Liver (tissue), 9 donors: ENCODE measurements around the gene STK39. TPM values are rescaled to one million over a fixed set of nuclear protein-coding genes. Genes with fewer than 3 reads are reported as not detected.

Experiments used
- DNase-seq: peaks from one replicate; pipeline ENCODE4 v3.0.0-alpha.2; 2017; ENCODE audit warnings: low spot score
- H3K27ac ChIP-seq, 2 donors: one replicate each; pipeline ENCODE4 v1.7.0; 2013; ENCODE audit warnings: inconsistent platforms in 2 of 2, low read length in 2 of 2, control low read depth in 1 of 2, low read depth in 1 of 2, mild to moderate bottlenecking in 1 of 2
- H3K27me3 ChIP-seq, 4 donors: one replicate each; pipeline versions ENCODE4 v1.6.1 to v1.7.0; 2013; ENCODE audit warnings: low read length in 3 of 4, inconsistent platforms in 1 of 4, mild to moderate bottlenecking in 1 of 4, moderate library complexity in 1 of 4; ENCODE audit not compliant: control insufficient read depth in 4 of 4, insufficient read depth in 4 of 4
- H3K36me3 ChIP-seq, 4 donors: one replicate each; pipeline versions ENCODE4 v1.6.1 to v1.7.0; 2013; ENCODE audit warnings: low read length in 3 of 4, mild to moderate bottlenecking in 3 of 4, low read depth in 1 of 4, moderate library complexity in 1 of 4; ENCODE audit not compliant: control insufficient read depth in 4 of 4, insufficient read depth in 3 of 4
- H3K4me1 ChIP-seq, 4 donors: one replicate each; pipeline versions ENCODE4 v1.6.1 to v1.7.0; 2013; ENCODE audit warnings: low read length in 3 of 4, mild to moderate bottlenecking in 3 of 4, moderate library complexity in 1 of 4; ENCODE audit not compliant: control insufficient read depth in 4 of 4, insufficient read depth in 4 of 4
- H3K4me3 ChIP-seq, 3 donors: one replicate each; pipeline versions ENCODE4 v1.6.1 to v1.7.0; 2013; ENCODE audit warnings: low read length in 3 of 3, control low read depth in 1 of 3, low read depth in 1 of 3, mild to moderate bottlenecking in 1 of 3
- H3K9ac ChIP-seq, 2 donors: one replicate each; pipeline ENCODE4 v1.7.0; 2013; ENCODE audit warnings: low read length in 2 of 2, mild to moderate bottlenecking in 2 of 2, moderate library complexity in 2 of 2, control low read depth in 1 of 2, low read depth in 1 of 2
- H3K9me3 ChIP-seq, 4 donors: one replicate each; pipeline versions ENCODE4 v1.6.1 to v1.7.0; 2013; ENCODE audit warnings: low read length in 3 of 4; ENCODE audit not compliant: control insufficient read depth in 4 of 4
- ATF3 ChIP-seq: IDR thresholded peaks from 2 replicates; pipeline ENCODE4 v1.6.1; 2016; ENCODE audit warnings: antibody characterized with exemption
- EGR1 ChIP-seq, 2 donors: IDR thresholded peaks; 2 replicates each; pipeline ENCODE4 v1.6.1; 2016 to 2018; ENCODE audit warnings: antibody characterized with exemption in 2 of 2, low read depth in 2 of 2
- FOXA2 ChIP-seq: IDR thresholded peaks from 2 replicates; pipeline ENCODE4 v1.6.1; 2016; ENCODE audit warnings: antibody characterized with exemption
- GABPA ChIP-seq, 2 donors: IDR thresholded peaks in 1 of 2; conservative IDR thresholded peaks in 1 of 2; 2 replicates each; pipeline ENCODE4 v1.6.1; 2016; ENCODE audit warnings: antibody characterized with exemption in 2 of 2, mild to moderate bottlenecking in 1 of 2, moderate library complexity in 1 of 2
- HNF4A ChIP-seq, 2 donors: conservative IDR thresholded peaks; 2 replicates each; pipeline ENCODE4 v1.6.1; 2016; ENCODE audit warnings: antibody characterized with exemption in 2 of 2, mild to moderate bottlenecking in 2 of 2
- HNF4G ChIP-seq: IDR thresholded peaks from 2 replicates; pipeline ENCODE4 v1.6.1; 2016; ENCODE audit warnings: antibody characterized with exemption
- JUND ChIP-seq, 2 donors: IDR thresholded peaks; 2 replicates each; pipeline ENCODE4 v1.6.1; 2016; ENCODE audit warnings: antibody characterized with exemption in 2 of 2
- MAX ChIP-seq: IDR thresholded peaks from 2 replicates; pipeline ENCODE4 v1.6.1; 2016; ENCODE audit warnings: antibody characterized with exemption
- NR2F2 ChIP-seq: IDR thresholded peaks from 2 replicates; pipeline ENCODE4 v1.6.1; 2016; ENCODE audit warnings: antibody characterized with exemption
- RAD21 ChIP-seq, 2 donors: IDR thresholded peaks; 2 replicates each; pipeline ENCODE4 v1.6.1; 2016; ENCODE audit warnings: antibody characterized with exemption in 2 of 2, mild to moderate bottlenecking in 2 of 2
- REST ChIP-seq: IDR thresholded peaks from 2 replicates; pipeline ENCODE4 v1.6.1; 2016; ENCODE audit warnings: antibody characterized with exemption, mild to moderate bottlenecking
- RXRA ChIP-seq, 2 donors: IDR thresholded peaks; 2 replicates each; pipeline ENCODE4 v1.6.1; 2017 to 2018; ENCODE audit warnings: antibody characterized with exemption in 2 of 2, mild to moderate bottlenecking in 1 of 2
- SP1 ChIP-seq: IDR thresholded peaks from 2 replicates; pipeline ENCODE4 v1.6.1; 2018; ENCODE audit warnings: antibody characterized with exemption, mild to moderate bottlenecking
- TAF1 ChIP-seq: conservative IDR thresholded peaks from 2 replicates; pipeline ENCODE4 v1.6.1; 2016; ENCODE audit warnings: antibody characterized with exemption, mild to moderate bottlenecking
- YY1 ChIP-seq: IDR thresholded peaks from 2 replicates; pipeline ENCODE4 v1.6.1; 2016; ENCODE audit warnings: antibody characterized with exemption, mild to moderate bottlenecking
- WGBS: extraction: QIAGEN DNeasy Blood & Tissue Kit; methylation state at CpG from one replicate; pipeline ENCODE4 v1.1.7; 2013; 5-methylcytosine and 5-hydroxymethylcytosine counted together
- polyA plus RNA-seq, 2 donors: library from polyadenylated mRNA; stranded (reverse) in 1 of 2; unstranded in 1 of 2; fragments of 200-250 nt in 1 of 2; fragments of >200 nt in 1 of 2; fragmentation: Nextera tagmentation in 1 of 2; extraction: Ambion mirVana in 1 of 2; gene quantifications; one replicate each; pipeline versions ENCODE4 v1.2.1 to v1.2.3, GENCODE V29; 2013 to 2015
- total RNA-seq, 2 donors: library from RNA; depleted of rRNA; stranded (reverse); fragments of >200 nt; gene quantifications; one replicate each; pipeline ENCODE4 v1.2.3, GENCODE V29; 2014
- TF ChIP-seq, protein P1 (sequence below): IDR thresholded peaks from 2 replicates; pipeline ENCODE4 v1.6.1; 2016; ENCODE audit warnings: antibody characterized with exemption
- donor health status: healthy.
- donor health status: healthy.
- donor health status: healthy.
- donor health status: healthy.
- donor health status: healthy.

The STK39 gene
- total and polyA plus RNA-seq, 4 donors: 0.29 to 1.8 (median 0.73) TPM

DNA sequence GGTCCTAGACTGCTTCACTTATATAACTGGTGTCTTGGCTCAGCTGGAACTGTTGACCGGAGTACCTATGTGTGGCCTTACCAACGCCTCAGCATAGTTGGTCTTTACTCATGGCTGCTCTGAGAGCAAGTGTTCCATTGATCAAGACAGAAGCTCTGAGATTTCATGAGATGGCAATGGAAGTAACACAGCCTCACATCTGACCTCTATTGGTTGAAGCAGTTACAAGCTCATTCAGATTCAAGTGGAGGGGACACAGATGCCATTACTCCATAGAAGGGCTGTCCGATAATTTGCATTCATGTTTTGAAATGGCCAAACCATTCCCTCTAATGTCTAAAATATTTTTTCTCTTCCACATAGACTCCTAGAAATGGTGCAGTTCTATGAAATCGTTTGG, 46.4 kb upstream of the STK39 start (continued):
- TF ChIP-seq, protein P1, sequence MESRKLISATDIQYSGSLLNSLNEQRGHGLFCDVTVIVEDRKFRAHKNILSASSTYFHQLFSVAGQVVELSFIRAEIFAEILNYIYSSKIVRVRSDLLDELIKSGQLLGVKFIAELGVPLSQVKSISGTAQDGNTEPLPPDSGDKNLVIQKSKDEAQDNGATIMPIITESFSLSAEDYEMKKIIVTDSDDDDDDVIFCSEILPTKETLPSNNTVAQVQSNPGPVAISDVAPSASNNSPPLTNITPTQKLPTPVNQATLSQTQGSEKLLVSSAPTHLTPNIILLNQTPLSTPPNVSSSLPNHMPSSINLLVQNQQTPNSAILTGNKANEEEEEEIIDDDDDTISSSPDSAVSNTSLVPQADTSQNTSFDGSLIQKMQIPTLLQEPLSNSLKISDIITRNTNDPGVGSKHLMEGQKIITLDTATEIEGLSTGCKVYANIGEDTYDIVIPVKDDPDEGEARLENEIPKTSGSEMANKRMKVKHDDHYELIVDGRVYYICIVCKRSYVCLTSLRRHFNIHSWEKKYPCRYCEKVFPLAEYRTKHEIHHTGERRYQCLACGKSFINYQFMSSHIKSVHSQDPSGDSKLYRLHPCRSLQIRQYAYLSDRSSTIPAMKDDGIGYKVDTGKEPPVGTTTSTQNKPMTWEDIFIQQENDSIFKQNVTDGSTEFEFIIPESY: no peak
- no peak for TF ChIP-seq EGR1 (IDR thresholded peaks at IDR 0.05; ENCODE audit: low read depth in 2 of 2)
- TF ChIP-seq TAF1: no peak
- TF ChIP-seq HNF4G: no peak
- TF ChIP-seq MAX: no peak

GRCh38 chr2:168290391-168290790, 43.0 kb upstream of the STK39 start:
- no peak for DNase-seq
- Histone ChIP-seq H3K4me1 (no peaks in the 10 kb centered on the region), H3K27ac (no peak overlapping the region), H3K27me3 (no peaks in the 10 kb centered on the region), H3K4me3 (no peak overlapping the region), H3K36me3 (no peaks in the 10 kb centered on the region), H3K9me3 (no peaks in the 10 kb centered on the region), H3K9ac (no peak overlapping the region)
- TF ChIP-seq GABPA (IDR thresholded peaks at IDR 0.05 in 1 of 2, conservative IDR thresholded peaks at IDR 0.05 in 1 of 2): no peak
- no peak for TF ChIP-seq MAX
- TF ChIP-seq FOXA2: no peak
- TF ChIP-seq SP1: no peak
- TF ChIP-seq JUND (IDR thresholded peaks at IDR 0.05): no peak
- TF ChIP-seq HNF4G: no peak
- no peak for TF ChIP-seq EGR1 (IDR thresholded peaks at IDR 0.05; ENCODE audit: low read depth in 2 of 2)
- TF ChIP-seq RAD21 (IDR thresholded peaks at IDR 0.05): no peak
- no peak for TF ChIP-seq RXRA (IDR thresholded peaks at IDR 0.05)
- no peak for TF ChIP-seq HNF4A (conservative IDR thresholded peaks at IDR 0.05)
- no peak for TF ChIP-seq REST
- no peak for TF ChIP-seq YY1
- no peak for TF ChIP-seq NR2F2
- TF ChIP-seq ATF3: no peak
- TF ChIP-seq, protein P1: no peak
- WGBS: 78% methylated on average over 7 of the region's 7 CpGs
